LNCaP clone FGC (cell line): ENCODE data around the gene PTPN11.
A peak's percentile ranks its signal among the peaks of the same experiment; 100 is the strongest.
"Not testable (repeated sequence)": the region's sequence is repeated elsewhere in the genome, so short reads cannot be mapped to it uniquely, and the experiment has no call there.

Experiments used
- DNase-seq: peaks from one replicate; pipeline ENCODE4 v3.0.0-alpha.2; 2011; ENCODE audit warnings: low read depth
- H3K4me3 ChIP-seq: 2 replicates; pipeline ENCODE4 v1.5.1; 2011; ENCODE audit warnings: mild to moderate bottlenecking, low read depth, low read length, control low read depth
- CTCF ChIP-seq: IDR thresholded peaks from 2 replicates; pipeline ENCODE4 v1.5.1; 2012; ENCODE audit warnings: mild to moderate bottlenecking; ENCODE audit not compliant: control insufficient read depth, insufficient read depth; ENCODE audit errors: extremely low read depth

Gene PTPN11

GRCh38 chr12:112413855-112414625 is 4.7 kb upstream of the PTPN11 start:
- TF ChIP-seq CTCF: no peak
- H3K4me3 ChIP-seq: no peak overlapping the region
- no peak for DNase-seq

GRCh38 chr12:112415457-112415856 is 3.3 kb upstream of the PTPN11 start:
- DNase-seq: not testable (repeated sequence)

GRCh38 chr12:112418273-112418607 is 507 bp upstream of the PTPN11 start:
- TF ChIP-seq CTCF: no peak
- H3K4me3 ChIP-seq: peak overlapping the region; percentile 77
- DNase-seq: no peak

More at GRCh38 chr12:112415457-112415856, 3.3 kb upstream of the PTPN11 start:
- H3K4me3 ChIP-seq: not testable (repeated sequence)

- peak overlapping the region; percentile 77 for H3K4me3 ChIP-seq
- no peak for TF ChIP-seq CTCF
- no peak for DNase-seq
These were observed 768 bp downstream of the PTPN11 start for GRCh38 chr12:112419297-112420133.

GRCh38 chr12:112420740-112421139 is 2.0 kb downstream of the PTPN11 start:
- TF ChIP-seq CTCF: no peak
- DNase-seq: no peak
- H3K4me3 ChIP-seq: no peak overlapping the region

- no peak overlapping the region for H3K4me3 ChIP-seq
- DNase-seq: no peak
- no peak for TF ChIP-seq CTCF
These were observed 2.6 kb downstream of the PTPN11 start for GRCh38 chr12:112421363-112421762.

GRCh38 chr12:112422531-112422930 is 3.8 kb downstream of the PTPN11 start:
- H3K4me3 ChIP-seq: no peak overlapping the region
- no peak for TF ChIP-seq CTCF

More at GRCh38 chr12:112422531-112422930, 3.8 kb downstream of the PTPN11 start:
- no peak for DNase-seq
